ENCODE results near the gene SLC39A2.

Gene SLC39A2

GRCh38 chr14:21011136-21011535 lies 12.0 kb downstream of the SLC39A2 start:
- no peak for DNase-seq
- no peak for ATAC-seq (replicated peaks)
- Mint-ChIP-seq H3K27ac (no peak overlapping the region), H3K4me1 (peaks cover 0 to 3% of the 10 kb centered on the region in 2 donors), H3K36me3 (no peaks in the 10 kb centered on the region), H3K27me3 (peaks cover 32 to 35% of the 10 kb centered on the region in 2 donors), H3K9me3 (no peaks in the 10 kb centered on the region), H3K4me3 (no peak overlapping the region)

GRCh38 chr14:21014761-21015190 lies 15.7 kb downstream of the SLC39A2 start:
- H3K4me3 Mint-ChIP-seq = no peak overlapping the region
- H3K27ac Mint-ChIP-seq = no peak overlapping the region
- H3K4me1 Mint-ChIP-seq = peaks cover 0 to 3% of the 10 kb centered on the region in 2 donors

DNA sequence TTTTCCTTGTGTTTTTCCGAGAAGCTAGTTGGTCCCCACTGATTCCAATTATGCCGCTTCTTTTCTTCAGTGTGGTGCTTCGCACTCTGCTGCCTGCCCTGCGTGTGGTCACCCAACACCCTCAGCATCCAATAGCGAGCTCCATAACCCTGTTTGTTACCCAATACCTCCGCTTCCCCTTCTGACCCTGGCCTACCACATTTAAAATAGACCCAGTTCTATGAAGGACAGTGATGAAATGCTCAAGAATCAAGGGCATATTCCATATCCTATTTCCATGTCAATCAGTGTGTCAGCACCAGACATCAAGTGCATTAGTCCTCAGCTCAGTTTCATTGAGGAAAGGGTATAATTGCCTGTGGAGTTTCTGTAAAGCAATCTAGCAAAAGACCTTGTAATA lies 16.2 kb downstream of the SLC39A2 start:
- peaks cover 0 to 2% of the 10 kb centered on the region in 2 donors for H3K36me3 Mint-ChIP-seq
- no peak overlapping the region for H3K27ac Mint-ChIP-seq
- peaks cover 32 to 52% of the 10 kb centered on the region in 2 donors for H3K27me3 Mint-ChIP-seq
- no peaks in the 10 kb centered on the region for H3K9me3 Mint-ChIP-seq
- ATAC-seq (replicated peaks) (no peak), DNase-seq (no peak)
- no peak overlapping the region for H3K4me3 Mint-ChIP-seq
- peaks cover 0 to 3% of the 10 kb centered on the region in 2 donors for H3K4me1 Mint-ChIP-seq

More at GRCh38 chr14:21014761-21015190, 15.7 kb downstream of the SLC39A2 start:
- peak; percentile 39 for DNase-seq
- Mint-ChIP-seq H3K36me3 (peaks cover 0 to 2% of the 10 kb centered on the region in 2 donors), H3K9me3 (no peaks in the 10 kb centered on the region), H3K27me3 (peaks cover 32 to 51% of the 10 kb centered on the region in 2 donors)
- ATAC-seq (replicated peaks) = peak; percentile 70 to 78

- no peak for DNase-seq
- no peak overlapping the region for H3K4me3 Mint-ChIP-seq
- peaks cover 0 to 2% of the 10 kb centered on the region in 2 donors for H3K36me3 Mint-ChIP-seq
- peaks cover 23 to 47% of the 10 kb centered on the region in 2 donors for H3K27me3 Mint-ChIP-seq
- no peaks in the 10 kb centered on the region for H3K9me3 Mint-ChIP-seq
- ATAC-seq (replicated peaks) = no peak
- no peak overlapping the region for H3K27ac Mint-ChIP-seq
- peaks cover 0 to 3% of the 10 kb centered on the region in 2 donors for H3K4me1 Mint-ChIP-seq
Measured at GRCh38 chr14:21016413-21017190, 17.5 kb downstream of the SLC39A2 start.

GRCh38 chr14:21017528-21018245 lies 18.6 kb downstream of the SLC39A2 start:
- H3K4me1 Mint-ChIP-seq = peaks cover 0 to 8% of the 10 kb centered on the region in 2 donors
- no peak overlapping the region for H3K27ac Mint-ChIP-seq
- no peak overlapping the region for H3K4me3 Mint-ChIP-seq
- no peak for ATAC-seq (replicated peaks)
- peaks cover 22 to 47% of the 10 kb centered on the region in 2 donors for H3K27me3 Mint-ChIP-seq
- H3K9me3 Mint-ChIP-seq = no peaks in the 10 kb centered on the region
- peaks cover 0 to 2% of the 10 kb centered on the region in 2 donors for H3K36me3 Mint-ChIP-seq
- DNase-seq = no peak

- no peak for ATAC-seq (replicated peaks)
- Mint-ChIP-seq H3K36me3 (peaks cover 0 to 2% of the 10 kb centered on the region in 2 donors), H3K4me3 (no peak overlapping the region), H3K27ac (no peak overlapping the region), H3K4me1 (peaks cover 0 to 10% of the 10 kb centered on the region in 2 donors), H3K9me3 (no peaks in the 10 kb centered on the region), H3K27me3 (peaks cover 21 to 47% of the 10 kb centered on the region in 2 donors)
- DNase-seq = no peak
Measured at GRCh38 chr14:21018286-21018685, 19.2 kb downstream of the SLC39A2 start.

DNA sequence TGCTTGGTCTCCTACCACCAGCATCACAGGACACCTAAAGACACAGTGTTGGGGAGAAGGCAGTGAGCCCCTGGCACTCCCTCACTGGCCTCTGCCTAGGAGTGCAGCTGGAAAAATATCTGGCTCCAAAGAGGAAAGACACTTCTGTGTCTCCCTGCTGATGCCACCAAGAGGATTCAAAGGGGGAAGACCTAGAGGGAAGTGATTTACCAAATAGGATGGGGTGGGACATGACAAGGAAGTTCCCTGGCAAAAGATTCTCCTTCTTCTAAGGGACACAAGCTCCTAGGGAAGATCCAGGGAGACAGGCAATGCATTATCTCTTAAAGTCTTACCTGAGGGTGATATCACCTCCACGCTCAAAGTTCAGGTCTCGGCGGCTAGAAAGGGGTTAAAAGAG lies 19.7 kb downstream of the SLC39A2 start:
- H3K4me1 Mint-ChIP-seq = peaks cover 4 to 11% of the 10 kb centered on the region in 2 donors
- peaks cover 0 to 2% of the 10 kb centered on the region in 2 donors for H3K36me3 Mint-ChIP-seq
- H3K27ac Mint-ChIP-seq = no peak overlapping the region
- no peaks in the 10 kb centered on the region for H3K9me3 Mint-ChIP-seq
- H3K27me3 Mint-ChIP-seq = peaks cover 20 to 50% of the 10 kb centered on the region in 2 donors
- ATAC-seq (replicated peaks) (no peak), DNase-seq (no peak)
- no peak overlapping the region for H3K4me3 Mint-ChIP-seq

DNA sequence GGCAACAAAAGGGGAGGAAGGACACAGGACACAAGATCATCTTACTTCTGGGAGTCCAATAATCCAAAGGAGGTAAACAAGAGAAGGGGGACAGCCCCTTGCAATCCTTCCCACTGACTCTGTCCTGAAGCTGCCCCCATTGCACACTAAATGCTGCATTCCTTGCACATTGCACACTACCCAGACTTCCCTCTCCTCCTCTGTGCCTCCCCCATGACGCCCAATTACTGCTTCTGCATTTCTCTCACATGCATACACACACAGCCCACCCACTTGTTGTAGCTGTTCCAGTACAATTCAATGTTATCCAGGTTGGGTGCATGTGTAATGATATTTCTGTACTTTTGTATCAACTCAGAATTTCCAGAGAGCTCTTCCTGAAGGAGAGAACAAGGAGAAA lies 20.3 kb downstream of the SLC39A2 start:
- Mint-ChIP-seq H3K27me3 (peaks cover 15 to 44% of the 10 kb centered on the region in 2 donors), H3K4me3 (no peak overlapping the region), H3K27ac (no peak overlapping the region), H3K4me1 (peaks cover 10 to 17% of the 10 kb centered on the region in 2 donors), H3K9me3 (no peaks in the 10 kb centered on the region), H3K36me3 (peaks cover 0 to 2% of the 10 kb centered on the region in 2 donors)
- ATAC-seq (replicated peaks) (no peak), DNase-seq (no peak)

DNA sequence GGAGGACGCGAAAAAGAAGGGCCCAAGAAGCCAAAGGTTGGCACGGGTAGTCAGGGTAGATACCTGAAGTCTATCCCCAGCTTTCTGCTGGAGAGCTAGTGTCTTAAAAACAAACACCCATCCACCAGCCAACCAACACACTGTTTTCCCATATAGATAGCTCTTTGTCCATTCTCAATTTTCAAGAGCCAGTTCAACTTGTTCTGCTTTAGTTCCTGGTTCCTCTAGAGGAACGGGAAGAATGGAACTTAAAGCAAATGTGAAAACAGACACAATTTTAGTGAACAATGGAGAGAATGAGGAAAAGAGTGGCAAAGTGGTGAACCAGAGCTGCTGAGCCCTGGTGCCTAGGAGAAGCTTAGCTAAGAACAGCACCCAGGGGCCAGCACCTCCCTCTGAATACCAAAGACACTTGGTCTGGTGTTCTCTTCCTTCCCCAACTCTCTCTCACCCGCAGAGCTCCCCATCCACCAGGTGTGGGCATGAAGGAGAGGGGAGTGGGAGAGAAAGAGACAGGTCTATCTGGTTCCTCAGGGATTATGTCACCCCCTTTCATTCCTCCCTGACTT lies 22.0 kb downstream of the SLC39A2 start:
- peaks cover 0 to 2% of the 10 kb centered on the region in 2 donors for H3K36me3 Mint-ChIP-seq
- ATAC-seq (replicated peaks) (no peak), DNase-seq (no peak)
- H3K27me3 Mint-ChIP-seq = peaks cover 13 to 44% of the 10 kb centered on the region in 2 donors
- H3K9me3 Mint-ChIP-seq = no peaks in the 10 kb centered on the region
- H3K27ac Mint-ChIP-seq = no peak overlapping the region
- no peak overlapping the region for H3K4me3 Mint-ChIP-seq
- H3K4me1 Mint-ChIP-seq = peaks cover 18% of the 10 kb centered on the region in 2 donors

DNA sequence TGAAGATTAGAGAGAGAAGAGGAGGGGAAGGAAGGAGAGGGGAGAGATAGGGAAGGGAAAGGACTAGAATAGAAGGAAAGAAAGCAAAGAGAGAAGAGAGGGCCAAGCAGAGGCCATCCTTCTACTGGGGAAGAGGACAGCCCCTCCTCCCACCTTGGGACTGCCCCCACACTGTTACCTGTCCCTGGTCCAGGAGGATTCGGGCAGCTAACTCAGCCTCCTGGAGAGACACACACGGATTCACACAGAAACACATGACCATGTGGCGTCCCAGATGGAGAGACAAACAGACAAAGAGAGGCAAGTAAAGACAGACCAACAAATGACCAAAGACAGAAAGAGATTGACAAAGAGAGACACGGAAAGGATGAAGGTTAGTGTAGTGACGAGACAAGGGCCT lies 23.6 kb downstream of the SLC39A2 start:
- Mint-ChIP-seq H3K27me3 (peaks cover 13 to 33% of the 10 kb centered on the region in 2 donors), H3K4me1 (peaks cover 18% of the 10 kb centered on the region in 2 donors), H3K9me3 (no peaks in the 10 kb centered on the region), H3K27ac (no peak overlapping the region), H3K4me3 (no peak overlapping the region), H3K36me3 (no peaks in the 10 kb centered on the region)
- DNase-seq (no peak), ATAC-seq (replicated peaks) (no peak)

DNA sequence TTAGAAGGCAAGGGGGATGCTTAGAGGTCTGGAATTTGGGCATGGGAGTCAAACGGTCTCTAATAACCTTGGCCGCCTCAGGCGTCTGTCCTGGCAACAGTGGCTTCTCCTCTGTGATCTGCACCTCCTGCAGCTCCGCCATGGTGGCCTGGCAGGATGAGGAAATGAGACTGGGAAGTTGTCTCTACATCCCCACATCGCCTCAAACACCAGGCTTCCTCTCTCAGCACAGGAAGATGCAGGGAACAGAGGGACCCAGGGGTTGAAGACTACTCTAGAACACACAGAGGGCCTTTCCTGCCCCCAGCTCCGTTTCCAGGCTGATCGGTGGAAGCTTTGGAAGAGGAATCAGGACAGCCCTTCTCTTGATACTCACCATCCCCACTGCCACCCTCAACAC lies 24.1 kb downstream of the SLC39A2 start:
- no peaks in the 10 kb centered on the region for H3K9me3 Mint-ChIP-seq
- H3K4me3 Mint-ChIP-seq = no peak overlapping the region
- DNase-seq = no peak
- H3K27ac Mint-ChIP-seq = no peak overlapping the region
- no peak for ATAC-seq (replicated peaks)
- H3K4me1 Mint-ChIP-seq = peaks cover 18% of the 10 kb centered on the region in 2 donors
- H3K36me3 Mint-ChIP-seq = no peaks in the 10 kb centered on the region
- H3K27me3 Mint-ChIP-seq = peaks cover 13 to 33% of the 10 kb centered on the region in 2 donors

DNA sequence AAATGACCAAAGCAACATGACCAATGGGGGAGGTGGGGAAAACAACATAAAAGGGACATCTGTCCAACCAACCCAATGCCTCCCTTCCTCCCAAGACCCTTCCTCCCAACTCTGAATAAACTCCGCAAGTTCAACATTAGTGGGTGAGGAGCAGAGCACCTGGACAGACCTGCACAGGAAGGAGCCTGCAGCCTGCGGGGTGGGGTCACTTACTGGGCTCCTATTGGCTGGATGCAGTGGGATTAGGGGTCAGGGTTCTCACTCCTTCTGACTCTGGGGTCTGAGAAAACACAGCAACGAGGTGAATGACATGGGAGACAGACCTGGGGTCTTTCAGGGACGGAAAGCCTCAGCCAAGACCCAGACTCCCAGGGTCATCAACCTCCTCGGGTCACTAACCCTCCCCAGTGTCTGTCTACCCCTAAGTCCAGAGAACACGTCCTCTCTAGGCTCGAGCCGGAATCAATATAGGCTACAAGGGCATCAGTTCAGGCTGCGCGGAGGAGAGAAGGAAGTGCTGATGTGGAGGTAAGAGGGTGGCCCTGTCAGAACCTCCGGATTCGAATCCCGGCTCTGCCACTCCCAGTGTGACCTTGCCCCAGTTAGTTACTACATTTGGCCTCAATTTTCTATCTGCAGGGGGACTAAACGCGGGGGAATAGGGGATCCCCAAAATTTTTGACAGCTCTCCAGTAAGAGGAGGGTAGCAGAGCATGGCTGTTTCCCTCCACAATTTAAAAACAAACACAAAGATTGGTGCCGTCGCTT lies 24.9 kb downstream of the SLC39A2 start:
- H3K9me3 Mint-ChIP-seq = no peaks in the 10 kb centered on the region
- H3K36me3 Mint-ChIP-seq = no peaks in the 10 kb centered on the region
- DNase-seq (no peak), ATAC-seq (replicated peaks) (peak in 1 of 2 donors; percentile 38)
- no peak overlapping the region for H3K27ac Mint-ChIP-seq
- peaks cover 13 to 33% of the 10 kb centered on the region in 2 donors for H3K27me3 Mint-ChIP-seq
- peaks cover 18% of the 10 kb centered on the region in 2 donors for H3K4me1 Mint-ChIP-seq
- peak overlapping the region; percentile 71 to 78 for H3K4me3 Mint-ChIP-seq

GRCh38 chr14:21024585-21025370 lies 25.7 kb downstream of the SLC39A2 start, which contains the start of gene NDRG2:
Gene NDRG2 (minus strand): TSS chr14:21025061. CDS start chr14:21023315, 1,746 bp downstream.
- peak within 1 kb of the TSS; percentile 42 for H3K27ac Mint-ChIP-seq
- H3K9me3 Mint-ChIP-seq = no peaks in the 10 kb centered on the region
- peaks cover 18% of the 10 kb centered on the region in 2 donors for H3K4me1 Mint-ChIP-seq
- ATAC-seq (replicated peaks) (peak; percentile 79 to 81), DNase-seq (peak; percentile 23)
- H3K4me3 Mint-ChIP-seq = peak within 1 kb of the TSS; percentile 81 to 83
- H3K36me3 Mint-ChIP-seq = no peaks in the 10 kb centered on the region
- peaks cover 13 to 26% of the 10 kb centered on the region in 2 donors for H3K27me3 Mint-ChIP-seq
